Ammon's horn (tissue), 1 donor: Measurements from ENCODE around the gene FZD2.
"Not testable (repeated sequence)": the region's sequence is repeated elsewhere in the genome, so short reads cannot be mapped to it uniquely, and the experiment has no call there.

Experiments
- DNase-seq: peaks from one replicate; pipeline ENCODE4 v3.0.0-alpha.2; 2016; ENCODE audit warnings: low spot score

Gene FZD2

GRCh38 chr17:44556832-44557606 lies at the start of gene FZD2:
Gene FZD2, plus strand, starts transcription at chr17:44557484. Its CDS starts 205 bp downstream, at chr17:44557689.
- DNase-seq = peak; percentile 82

- DNase-seq = not testable (repeated sequence)
Observed at GRCh38 chr17:44511241-44512134, 45.8 kb upstream of the FZD2 start.

- DNase-seq = no peak
Observed at GRCh38 chr17:44518032-44518431, 39.3 kb upstream of the FZD2 start.

- no peak for DNase-seq
Observed at GRCh38 chr17:44522883-44523671, 34.2 kb upstream of the FZD2 start.

- DNase-seq = no peak
Observed at GRCh38 chr17:44523672-44523972, 33.7 kb upstream of the FZD2 start.

- DNase-seq = no peak
Observed at GRCh38 chr17:44527102-44527501, 30.2 kb upstream of the FZD2 start.

- no peak for DNase-seq
Observed at GRCh38 chr17:44527954-44528353, 29.3 kb upstream of the FZD2 start.

GRCh38 chr17:44529864-44530263 lies 27.4 kb upstream of the FZD2 start:
- DNase-seq = no peak

GRCh38 chr17:44530896-44531418 lies 26.3 kb upstream of the FZD2 start:
- no peak for DNase-seq

GRCh38 chr17:44533533-44534246 lies 23.6 kb upstream of the FZD2 start:
- peak; percentile 88 for DNase-seq

- DNase-seq = peak; percentile 37
Observed at GRCh38 chr17:44536090-44536953, 21.0 kb upstream of the FZD2 start.

GRCh38 chr17:44537922-44538321 lies 19.4 kb upstream of the FZD2 start:
- not testable (repeated sequence) for DNase-seq

GRCh38 chr17:44539673-44540072 lies 17.6 kb upstream of the FZD2 start:
- DNase-seq = no peak

GRCh38 chr17:44540246-44541084 lies 16.8 kb upstream of the FZD2 start:
- no peak for DNase-seq

GRCh38 chr17:44541884-44542581 lies 15.3 kb upstream of the FZD2 start:
- DNase-seq = no peak

GRCh38 chr17:44543213-44543904 lies 13.9 kb upstream of the FZD2 start:
- no peak for DNase-seq

GRCh38 chr17:44543905-44544523 lies 13.3 kb upstream of the FZD2 start:
- DNase-seq = no peak
